Stimulated activated CD8-positive, alpha-beta memory T cell treated with anti-CD3 and anti-CD28 coated beads, Interleukin-4, amount 100 ng/mL, for 48 hours (primary cell): Measurements from ENCODE around the gene SUMF1.

Experiments
- DNase-seq: peaks from one replicate; pipeline ENCODE4 v3.0.0-alpha.2; 2020

Gene SUMF1

DNA sequence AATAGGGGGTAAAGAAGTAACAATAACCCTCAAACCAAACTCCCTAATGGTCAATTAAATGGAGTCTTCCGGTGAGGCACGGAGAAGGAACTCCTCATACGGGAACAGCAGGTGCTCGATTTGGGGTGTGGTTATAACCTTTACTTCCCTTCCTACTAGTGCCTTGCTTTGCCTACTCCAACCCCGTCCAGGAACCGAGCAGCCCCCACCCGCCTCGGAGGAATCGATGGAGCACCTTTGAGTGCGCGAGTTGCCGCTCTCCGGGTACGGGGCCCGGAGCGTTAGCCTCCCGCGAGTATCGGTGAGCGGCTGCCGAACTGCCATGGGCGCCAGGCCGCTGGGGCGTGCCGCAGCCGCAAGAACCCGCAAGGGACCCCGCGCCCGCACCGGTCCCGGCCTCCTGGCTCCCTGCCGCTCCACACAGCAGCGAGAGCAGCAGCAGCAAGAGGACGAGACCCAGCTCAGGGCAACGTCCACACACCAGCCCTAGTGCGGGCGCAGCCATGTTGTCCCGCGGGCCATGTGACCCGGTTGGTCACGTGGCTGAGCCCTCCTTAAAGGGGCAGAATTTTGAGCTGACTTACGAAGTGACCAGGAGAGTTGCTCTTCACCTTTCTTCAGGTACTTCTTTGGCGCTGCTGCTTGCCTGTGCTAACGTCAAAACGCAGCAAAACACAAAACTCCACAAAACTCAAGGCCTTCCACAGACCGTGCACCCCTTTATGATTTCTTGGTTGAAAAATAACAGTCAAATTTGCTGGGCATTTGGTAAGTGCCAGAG is at the start of gene SUMF1:
TSS of gene SUMF1 (minus strand) at position 529 of the 781 bp plus-strand sequence. CDS start at position 505, 24 bp downstream.
- DNase-seq: peak; percentile 81

DNA sequence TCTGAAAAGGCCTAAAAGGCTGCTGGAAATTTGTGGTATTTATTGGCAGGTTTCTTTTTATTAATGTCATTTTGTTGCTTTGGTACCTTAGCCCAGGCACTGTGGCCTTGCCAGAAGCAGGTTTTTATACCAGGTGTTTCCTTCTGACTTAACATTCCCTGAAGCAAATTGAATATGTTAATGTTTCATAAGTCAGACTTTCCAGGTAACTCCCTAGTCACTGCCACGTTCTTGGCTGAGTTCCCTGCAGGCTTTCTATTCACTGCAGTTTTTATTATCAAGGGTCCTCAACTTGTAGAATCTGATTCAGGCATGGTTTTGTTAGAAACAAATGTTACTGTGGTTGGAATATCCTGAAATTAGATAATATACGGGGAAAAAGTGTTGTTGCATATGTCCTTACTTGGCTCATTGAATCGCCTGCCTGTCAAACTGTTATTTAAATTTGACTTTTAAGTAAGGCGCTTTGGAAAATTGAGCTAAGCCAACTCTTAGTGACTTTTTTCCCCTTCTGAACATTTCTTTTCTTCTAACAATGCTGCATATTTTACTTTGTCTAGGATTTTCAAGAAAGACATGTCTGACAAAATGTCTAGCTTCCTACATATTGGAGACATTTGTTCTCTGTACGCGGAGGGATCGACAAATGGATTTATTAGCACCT is 49.0 kb upstream of the SUMF1 start:
- DNase-seq: no peak

DNA sequence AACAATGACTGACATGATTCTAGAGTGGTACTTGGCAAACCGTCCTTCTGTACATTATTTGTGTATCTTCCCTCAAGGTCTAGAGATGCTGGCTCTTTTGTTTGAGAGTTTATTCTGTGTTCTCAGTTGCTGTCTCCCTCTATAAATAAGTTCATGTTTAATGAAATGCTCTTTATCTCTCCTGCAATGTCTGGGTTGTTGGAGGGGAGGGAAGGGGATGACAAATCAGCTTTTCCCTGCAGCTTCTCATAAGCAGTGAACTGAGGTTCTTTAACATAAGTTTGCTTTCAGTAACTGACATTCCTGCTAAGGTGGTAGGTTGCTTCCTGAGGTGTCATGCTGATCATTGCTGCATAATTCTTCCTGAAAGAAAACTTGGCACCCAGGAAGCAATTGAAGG is 47.8 kb upstream of the SUMF1 start:
- DNase-seq: no peak

DNA sequence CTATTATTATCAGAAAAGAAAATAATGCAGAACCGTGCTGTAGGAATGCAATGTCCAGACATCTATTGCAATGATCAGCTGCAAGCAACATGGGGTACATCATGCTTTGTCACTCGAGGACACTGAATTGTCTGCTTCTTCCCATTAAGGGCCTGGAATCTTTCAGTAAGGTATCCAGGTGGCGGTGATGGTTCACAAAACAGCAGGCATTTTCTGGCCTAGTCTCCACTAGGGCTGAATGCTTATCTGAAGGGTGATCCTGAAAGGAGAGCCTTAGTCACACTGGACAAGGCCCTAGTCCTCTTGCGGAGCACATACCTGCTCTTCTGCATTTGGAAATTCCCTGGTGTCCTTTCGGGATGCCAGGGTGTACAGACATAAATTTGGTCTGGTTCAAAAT is 47.3 kb upstream of the SUMF1 start:
- DNase-seq: no peak

- DNase-seq: no peak
Measured at GRCh38 chr3:4512895-4513616, 46.0 kb upstream of the SUMF1 start.

- no peak for DNase-seq
Measured at GRCh38 chr3:4511491-4512262, 44.6 kb upstream of the SUMF1 start.

- no peak for DNase-seq
Measured at GRCh38 chr3:4509983-4510755, 43.1 kb upstream of the SUMF1 start.

GRCh38 chr3:4509043-4509442 is 42.0 kb upstream of the SUMF1 start:
- no peak for DNase-seq

- DNase-seq: no peak
Measured at GRCh38 chr3:4508048-4508981, 41.2 kb upstream of the SUMF1 start.

- no peak for DNase-seq
Measured at GRCh38 chr3:4507024-4507596, 40.0 kb upstream of the SUMF1 start.

- no peak for DNase-seq
Measured at GRCh38 chr3:4506559-4507023, 39.5 kb upstream of the SUMF1 start.

DNA sequence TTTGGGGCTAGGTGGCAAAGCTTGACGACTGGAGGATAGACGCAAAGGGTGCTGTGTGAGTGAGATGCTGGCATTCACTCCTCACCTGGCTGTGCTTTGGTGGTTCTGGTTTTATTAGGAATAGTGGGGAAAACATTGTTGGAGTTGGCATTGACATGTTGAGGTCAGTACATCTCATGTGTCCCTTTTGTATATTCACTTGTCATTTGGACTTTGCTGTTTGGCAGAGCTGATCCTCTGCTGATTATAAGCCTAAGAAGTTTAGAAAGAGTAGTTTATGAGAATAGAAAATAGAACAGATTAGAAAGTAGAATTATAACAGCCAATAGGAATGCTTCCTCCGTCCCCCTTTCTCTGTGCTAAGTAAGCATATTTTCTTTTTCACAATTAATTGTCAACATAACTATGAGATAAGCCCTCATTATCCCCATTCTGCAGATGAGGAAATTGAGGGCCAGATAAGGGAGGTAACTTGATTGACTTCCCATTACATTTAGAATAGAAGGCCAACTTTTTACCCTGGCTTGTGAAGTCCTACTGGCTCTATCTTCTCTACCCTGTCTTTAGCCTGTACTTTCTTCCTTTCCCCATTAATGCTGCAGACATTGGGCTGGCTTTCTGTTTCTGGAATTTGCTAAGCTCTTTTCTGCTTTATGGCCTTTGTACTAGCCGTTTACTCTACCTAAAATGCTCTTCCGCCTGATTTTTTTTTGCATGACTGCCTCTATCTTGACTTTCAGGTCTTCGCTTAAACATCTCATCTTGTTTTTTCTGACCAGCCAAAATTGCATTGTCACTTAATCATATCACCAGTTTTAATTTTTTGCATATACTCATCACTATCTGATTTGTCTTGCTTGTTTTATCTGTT is 38.9 kb upstream of the SUMF1 start:
- no peak for DNase-seq

DNA sequence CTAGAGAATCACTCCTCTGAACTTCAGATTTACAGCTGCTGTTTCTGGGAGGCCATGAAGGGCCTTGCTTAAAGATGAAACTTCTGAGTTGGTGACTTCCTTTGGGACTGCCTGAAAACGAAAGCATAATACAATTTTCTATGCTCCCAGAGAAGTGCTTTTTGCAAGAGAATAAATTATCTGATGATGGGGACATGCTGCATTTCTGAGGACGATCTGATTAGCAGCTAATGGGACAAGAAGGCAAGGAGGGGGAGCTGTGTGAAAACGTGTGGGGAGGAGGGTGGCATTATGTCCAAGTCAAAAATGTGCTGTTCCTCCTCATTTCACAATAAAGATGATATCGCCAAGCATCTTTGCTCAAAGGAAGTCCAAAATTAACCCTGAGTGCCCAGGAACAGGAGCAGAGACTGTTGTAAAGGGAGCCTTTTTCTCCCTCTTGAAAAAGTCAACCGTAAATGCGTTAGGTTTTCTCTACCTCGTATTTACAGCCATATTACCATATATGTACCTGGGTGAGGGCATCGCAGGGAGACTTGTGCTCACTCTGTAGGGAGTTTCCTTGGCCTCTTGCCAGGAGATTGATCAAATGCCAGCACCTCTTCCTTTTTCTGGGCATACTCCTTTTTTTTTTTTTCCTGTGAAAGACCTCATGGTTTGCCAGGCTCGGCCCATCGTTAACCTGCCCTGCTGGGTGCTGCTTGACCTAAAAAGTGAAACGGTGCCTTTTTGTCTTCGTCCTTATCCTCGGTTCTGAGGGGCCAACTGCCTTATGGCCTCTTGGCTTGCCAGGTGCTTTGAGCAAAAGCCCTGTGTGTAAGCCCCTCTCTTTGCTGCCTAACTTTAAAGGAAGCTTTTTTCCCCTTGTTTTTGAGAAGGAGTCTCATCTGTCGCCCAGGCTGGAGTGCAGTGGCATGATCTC is 37.5 kb upstream of the SUMF1 start:
- DNase-seq: peak; percentile 36

DNA sequence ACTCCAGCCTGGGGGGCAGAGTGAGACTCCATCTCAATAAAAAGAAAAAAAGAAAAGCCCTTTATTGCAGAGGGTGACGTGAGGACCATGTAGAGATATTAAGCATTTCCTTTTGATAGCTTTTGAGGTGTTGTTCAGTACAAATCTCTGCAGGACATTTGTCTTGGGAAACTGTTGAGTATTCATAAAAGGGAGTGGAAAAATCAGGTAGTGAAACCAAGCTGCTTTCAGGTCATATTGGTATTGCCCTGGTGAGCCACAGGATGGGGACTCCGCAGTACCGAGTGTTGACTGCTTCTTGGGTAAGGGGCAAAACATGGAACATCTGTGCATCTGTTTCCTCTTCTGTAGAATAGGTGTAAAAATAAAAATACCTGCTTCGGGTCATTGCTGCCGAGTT is 36.0 kb upstream of the SUMF1 start:
- no peak for DNase-seq

DNA sequence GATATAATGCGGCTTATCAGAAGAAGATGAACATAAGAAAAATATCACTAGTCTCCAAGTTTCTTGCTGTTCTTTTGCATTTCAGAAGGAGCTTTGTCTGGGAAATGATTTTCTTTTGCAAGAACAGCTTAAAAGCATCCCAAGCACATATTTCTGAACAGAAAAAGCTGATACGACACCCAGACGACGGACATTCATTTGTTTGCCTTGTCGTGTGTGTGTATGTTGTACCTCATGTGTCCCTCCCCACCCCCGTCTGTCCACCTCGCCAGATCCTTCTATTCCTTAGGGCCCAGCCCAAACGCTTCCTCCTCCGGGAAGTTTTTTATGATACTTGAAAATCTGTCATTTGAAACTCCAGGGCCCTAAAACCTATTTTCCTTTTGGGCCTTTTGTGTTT is 34.9 kb upstream of the SUMF1 start:
- DNase-seq: no peak

DNA sequence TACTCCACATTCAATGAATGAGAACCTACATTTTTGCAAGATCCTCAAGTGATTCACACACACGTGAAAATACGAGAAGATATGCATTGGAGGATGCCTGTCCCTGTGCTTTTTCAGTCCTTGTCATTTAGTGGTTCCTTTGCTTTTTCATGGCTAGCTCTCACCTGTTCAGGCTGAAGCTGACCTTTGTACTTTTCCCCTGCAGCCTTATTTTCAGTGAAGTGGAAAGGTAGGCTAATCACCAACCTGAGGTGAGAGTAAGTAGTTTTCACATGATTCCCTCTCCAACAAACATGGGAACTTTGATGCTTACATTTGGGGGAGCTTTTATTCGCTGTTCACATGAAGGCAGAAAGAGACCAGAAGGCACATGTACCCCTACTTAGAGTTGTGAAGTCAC is 34.4 kb upstream of the SUMF1 start:
- no peak for DNase-seq

GRCh38 chr3:4498446-4498845 is 31.4 kb upstream of the SUMF1 start:
- no peak for DNase-seq

DNA sequence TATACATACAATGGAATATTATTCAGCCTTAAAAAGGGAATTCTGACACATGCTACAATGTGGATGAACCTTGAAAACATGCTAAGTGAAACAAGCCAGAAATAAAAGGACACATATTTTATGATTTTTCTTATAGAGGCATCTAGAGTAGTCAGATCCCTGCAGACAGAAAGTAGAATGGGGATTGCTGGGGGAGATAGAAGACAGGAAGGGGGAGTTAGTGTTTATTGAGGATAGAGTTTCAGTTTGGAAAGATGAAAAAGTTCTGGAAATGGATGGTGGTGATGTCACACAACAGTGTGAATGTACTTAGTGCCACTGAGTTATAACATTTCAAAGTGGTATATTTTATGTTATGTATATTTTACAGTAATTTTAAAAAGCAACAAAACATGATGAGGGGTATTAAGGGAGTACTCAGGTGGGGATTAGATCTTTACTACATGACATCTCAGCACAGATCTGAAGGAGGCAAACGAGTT is 30.8 kb upstream of the SUMF1 start:
- no peak for DNase-seq
